Measurements from ENCODE around the gene SCN5A. TPM values are rescaled to one million over a fixed set of nuclear protein-coding genes. Genes with fewer than 3 reads are reported as not detected.

Gene SCN5A
- polyA plus RNA-seq, 1 donor (not counting 4 experiments of a cell fraction or from before 2014, with no cell fraction given) = 0.26 TPM

- H3K4me2 ChIP-seq (ENCODE audit: control insufficient read depth, extremely low read depth, insufficient read depth, low read depth, low read length) = no peak overlapping the region
- no peak for FAIRE-seq
- no peak for DNase-seq (ENCODE audit: low read depth, low spot score)
- H3K27ac ChIP-seq (ENCODE audit: control insufficient read depth, insufficient read depth, low read length) = no peak overlapping the region
- no peaks in the 10 kb centered on the region for H3K4me1 ChIP-seq (ENCODE audit: control insufficient read depth, extremely low read depth, insufficient read depth, low read length)
- H3K9me1 ChIP-seq (ENCODE audit: control insufficient read depth, extremely low read depth, insufficient read depth, low read length) = no peaks in the 10 kb centered on the region
- H3K27me3 ChIP-seq (ENCODE audit: control insufficient read depth, extremely low read depth, insufficient read depth, low read length) = peaks cover 14% of the 10 kb centered on the region
- no peak overlapping the region for H3K4me3 ChIP-seq (ENCODE audit: control insufficient read depth in 2 of 3, extremely low read depth in 1 of 3, insufficient read depth in 2 of 3, low read depth in 1 of 3, low read length in 3 of 3)
- no peaks in the 10 kb centered on the region for H3K79me2 ChIP-seq (ENCODE audit: control insufficient read depth, insufficient read depth, low read length)
- no peak overlapping the region for H2AFZ ChIP-seq (ENCODE audit: control insufficient read depth, low read length)
- no peaks in the 10 kb centered on the region for H3K36me3 ChIP-seq (ENCODE audit: control insufficient read depth in 2 of 2, extremely low read depth in 1 of 2, insufficient read depth in 2 of 2, low read length in 2 of 2)
- dilution Hi-C loops (cut with MboI; ENCODE audit: extremely low pct_ligation_motif_present, low sequenced_read_pairs) = no loop called here
- H4K20me1 ChIP-seq (ENCODE audit: control insufficient read depth, extremely low read depth, insufficient read depth, low read length) = no peaks in the 10 kb centered on the region
- no peaks in the 10 kb centered on the region for H3K9me3 ChIP-seq (ENCODE audit: control insufficient read depth, low read depth, low read length)
- H3K9ac ChIP-seq (ENCODE audit: control insufficient read depth, extremely low read depth, insufficient read depth, low read length) = no peak overlapping the region
- TF ChIP-seq EZH2 (IDR thresholded peaks at IDR 0.05; ENCODE audit: low read length) = no peak
- TF ChIP-seq CTCF (optimal IDR thresholded peaks at IDR 0.05 in 1 of 3, IDR thresholded peaks at IDR 0.05 in 1 of 3, conservative IDR thresholded peaks at IDR 0.05 in 1 of 3; ENCODE audit: extremely low read depth in 1 of 3, insufficient read depth in 2 of 3, low read length in 3 of 3) = no peak
These were observed 11.6 kb downstream of the SCN5A start for GRCh38 chr3:38637906-38638305.

- no peaks in the 10 kb centered on the region for H3K9me3 ChIP-seq (ENCODE audit: control insufficient read depth, low read depth, low read length)
- no peak overlapping the region for H3K4me3 ChIP-seq (ENCODE audit: control insufficient read depth in 2 of 3, extremely low read depth in 1 of 3, insufficient read depth in 2 of 3, low read depth in 1 of 3, low read length in 3 of 3)
- no peak for FAIRE-seq
- H3K9ac ChIP-seq (ENCODE audit: control insufficient read depth, extremely low read depth, insufficient read depth, low read length) = no peak overlapping the region
- dilution Hi-C loops (cut with MboI; ENCODE audit: extremely low pct_ligation_motif_present, low sequenced_read_pairs) = no loop called here
- H3K27ac ChIP-seq (ENCODE audit: control insufficient read depth, insufficient read depth, low read length) = no peak overlapping the region
- no peak overlapping the region for H2AFZ ChIP-seq (ENCODE audit: control insufficient read depth, low read length)
- TF ChIP-seq EZH2 (IDR thresholded peaks at IDR 0.05; ENCODE audit: low read length) = no peak
- TF ChIP-seq CTCF (optimal IDR thresholded peaks at IDR 0.05 in 1 of 3, IDR thresholded peaks at IDR 0.05 in 1 of 3, conservative IDR thresholded peaks at IDR 0.05 in 1 of 3; ENCODE audit: extremely low read depth in 1 of 3, insufficient read depth in 2 of 3, low read length in 3 of 3) = no peak
- peaks cover 16% of the 10 kb centered on the region for H3K27me3 ChIP-seq (ENCODE audit: control insufficient read depth, extremely low read depth, insufficient read depth, low read length)
- no peaks in the 10 kb centered on the region for H4K20me1 ChIP-seq (ENCODE audit: control insufficient read depth, extremely low read depth, insufficient read depth, low read length)
- no peak for DNase-seq (ENCODE audit: low read depth, low spot score)
- no peaks in the 10 kb centered on the region for H3K79me2 ChIP-seq (ENCODE audit: control insufficient read depth, insufficient read depth, low read length)
- H3K36me3 ChIP-seq (ENCODE audit: control insufficient read depth in 2 of 2, extremely low read depth in 1 of 2, insufficient read depth in 2 of 2, low read length in 2 of 2) = no peaks in the 10 kb centered on the region
- no peaks in the 10 kb centered on the region for H3K9me1 ChIP-seq (ENCODE audit: control insufficient read depth, extremely low read depth, insufficient read depth, low read length)
- H3K4me2 ChIP-seq (ENCODE audit: control insufficient read depth, extremely low read depth, insufficient read depth, low read depth, low read length) = no peak overlapping the region
- no peaks in the 10 kb centered on the region for H3K4me1 ChIP-seq (ENCODE audit: control insufficient read depth, extremely low read depth, insufficient read depth, low read length)
These were observed 12.6 kb downstream of the SCN5A start for GRCh38 chr3:38636881-38637280.
